GM18870 (cell line): Measurements from ENCODE around the gene DAAM1.

Experiments
- ATAC-seq: cut with Tn5 transposase; IDR thresholded peaks from one replicate; pipeline ENCODE4 v1.9.1; 2021; ENCODE audit warnings: moderate library complexity; ENCODE audit not compliant: unreplicated experiment

The DAAM1 gene

DNA sequence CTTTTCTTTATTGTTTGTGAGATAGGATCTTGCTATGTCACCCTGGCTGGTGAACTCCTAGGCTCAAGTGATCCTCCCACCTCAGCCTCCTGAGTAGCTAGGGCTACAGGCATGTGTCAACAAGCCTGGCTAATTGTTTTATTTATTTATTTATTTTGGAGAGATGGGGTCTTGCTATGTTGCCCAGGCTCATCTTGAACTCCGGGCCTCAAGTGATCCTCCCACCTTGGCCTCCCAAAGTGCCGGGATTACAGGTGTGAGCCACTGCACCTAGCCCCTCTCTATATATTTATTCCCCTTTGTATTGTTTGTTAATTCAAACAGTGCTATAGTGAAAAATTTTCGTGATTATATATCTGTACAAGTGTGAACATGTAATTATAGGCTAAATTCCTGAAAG lies 123.3 kb downstream of the DAAM1 start:
- no peak for ATAC-seq

DNA sequence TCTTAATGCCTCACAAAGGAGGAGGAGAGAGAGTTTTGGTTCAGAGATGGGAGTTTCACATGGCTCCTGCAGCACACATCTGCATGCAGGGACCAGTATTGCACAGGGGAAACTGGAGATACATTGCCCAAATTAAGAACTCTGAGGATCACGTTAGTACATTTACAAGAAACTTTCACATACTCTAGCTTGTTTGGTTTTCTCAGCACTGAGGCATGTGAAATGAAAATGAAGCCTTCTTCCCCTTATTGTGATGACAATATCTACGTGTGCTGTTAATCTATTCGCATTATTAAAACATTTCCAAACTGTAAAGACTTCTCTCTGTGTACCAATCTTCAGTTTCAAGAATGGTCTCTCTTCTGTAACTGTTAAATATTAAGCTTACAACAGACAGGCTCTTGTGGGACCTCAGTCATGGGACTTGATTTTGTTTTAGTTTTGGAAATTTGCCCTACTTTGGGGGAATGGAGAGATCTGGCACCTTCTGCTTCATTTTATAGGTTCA lies 124.7 kb downstream of the DAAM1 start:
- ATAC-seq: peak; percentile 63

DNA sequence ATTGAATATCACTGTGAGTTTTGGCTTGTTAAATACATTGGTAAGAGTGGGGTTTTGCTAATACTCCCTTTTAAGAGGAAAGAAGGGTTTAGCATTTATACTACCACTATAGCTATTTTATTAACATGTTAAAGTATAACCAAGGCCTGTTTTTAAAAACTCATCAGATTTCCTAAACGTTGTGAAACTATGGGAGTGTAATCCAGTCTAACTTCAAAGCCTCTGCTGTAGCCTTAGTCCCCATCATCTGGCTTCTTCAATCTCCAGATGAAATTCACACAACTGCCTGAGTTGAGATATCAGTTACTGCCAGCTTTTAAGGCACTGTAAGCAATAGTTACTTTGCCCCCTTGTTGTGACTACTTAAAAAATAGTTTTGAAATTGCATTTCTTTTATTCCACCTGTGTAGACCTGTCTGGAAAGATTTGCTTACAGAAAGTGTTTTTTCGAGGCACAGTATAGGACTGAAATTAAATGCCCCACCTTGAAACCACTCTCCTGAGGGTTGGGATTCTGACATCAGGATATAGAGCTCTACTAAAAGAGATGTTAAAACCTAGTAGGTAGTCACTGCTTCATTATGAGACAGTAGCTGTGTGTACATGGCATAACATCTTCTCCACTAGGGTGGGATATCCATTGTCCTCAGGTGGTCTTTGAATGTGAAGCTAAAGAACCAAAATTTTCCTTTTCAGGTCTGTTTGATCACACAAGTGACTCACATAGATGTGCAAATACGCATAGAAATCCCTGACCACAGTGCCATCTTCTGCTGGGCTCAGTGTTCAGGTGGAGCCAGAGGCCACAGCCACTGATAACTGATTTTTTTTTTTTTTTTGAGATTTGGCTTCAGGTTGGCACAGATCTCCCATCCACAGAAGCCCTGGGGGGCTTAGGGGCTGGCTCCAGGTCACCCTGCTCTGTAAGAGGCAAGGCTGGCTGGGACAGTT lies 125.5 kb downstream of the DAAM1 start:
- ATAC-seq: no peak

DNA sequence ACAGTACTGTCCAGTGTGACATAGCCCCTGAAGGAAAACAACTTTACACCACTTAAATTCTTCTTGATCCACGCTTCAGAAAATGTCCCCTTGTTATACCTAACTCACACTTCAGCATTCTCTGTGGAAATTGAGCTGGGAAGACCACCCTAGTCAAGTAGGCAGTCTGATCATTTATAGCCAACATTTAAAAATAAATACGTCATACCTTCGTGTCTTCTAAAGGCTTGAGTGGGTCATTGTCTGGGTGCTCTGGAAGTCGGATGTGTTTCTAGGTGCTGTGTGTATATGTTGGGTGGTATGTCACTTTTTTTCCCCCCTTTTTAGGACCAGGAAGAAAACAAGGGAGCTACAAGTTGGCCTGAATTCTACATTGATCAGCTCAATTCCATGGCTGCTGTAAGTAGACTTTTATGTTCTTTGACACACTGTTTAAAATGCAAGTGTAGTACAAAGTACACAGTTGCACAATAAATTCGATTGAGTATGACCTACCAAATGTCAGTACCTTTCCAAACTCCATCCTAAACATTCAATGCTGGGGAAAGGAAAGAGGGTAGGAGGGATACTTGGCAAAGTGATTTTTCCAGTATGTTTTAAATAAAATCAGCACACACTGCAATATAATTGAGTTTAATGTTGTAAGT lies 126.6 kb downstream of the DAAM1 start:
- no peak for ATAC-seq

DNA sequence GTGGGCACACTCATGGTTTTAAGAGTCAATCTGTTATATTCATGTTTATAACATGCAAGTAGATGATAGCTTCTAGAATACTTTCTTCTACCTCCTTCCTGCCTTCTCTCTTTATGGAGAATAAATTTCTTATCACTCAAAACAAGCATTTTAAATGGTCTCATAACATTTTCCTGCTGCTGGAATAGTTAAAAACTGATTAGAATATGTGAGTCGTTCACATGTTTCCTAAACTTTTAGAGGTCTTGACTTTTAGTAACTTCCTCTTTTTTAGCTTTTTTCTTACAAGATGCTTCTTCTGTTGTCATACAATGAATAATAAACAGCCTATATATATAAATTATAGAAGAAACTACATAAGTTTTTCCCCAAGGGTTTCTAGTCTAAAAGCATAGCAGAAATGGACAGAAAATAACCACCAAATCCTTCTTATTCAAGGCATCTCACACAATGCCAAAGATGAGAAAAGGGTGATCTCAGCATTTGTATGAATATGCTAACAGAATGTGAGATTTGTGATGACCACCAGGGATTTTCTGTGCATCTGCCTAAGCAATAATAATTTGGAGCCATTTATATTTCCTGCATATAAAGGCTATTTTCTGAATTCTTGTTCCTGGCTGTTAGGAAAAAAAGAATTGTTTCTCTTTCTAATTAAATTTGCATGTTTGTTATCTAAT lies 127.8 kb downstream of the DAAM1 start:
- no peak for ATAC-seq

DNA sequence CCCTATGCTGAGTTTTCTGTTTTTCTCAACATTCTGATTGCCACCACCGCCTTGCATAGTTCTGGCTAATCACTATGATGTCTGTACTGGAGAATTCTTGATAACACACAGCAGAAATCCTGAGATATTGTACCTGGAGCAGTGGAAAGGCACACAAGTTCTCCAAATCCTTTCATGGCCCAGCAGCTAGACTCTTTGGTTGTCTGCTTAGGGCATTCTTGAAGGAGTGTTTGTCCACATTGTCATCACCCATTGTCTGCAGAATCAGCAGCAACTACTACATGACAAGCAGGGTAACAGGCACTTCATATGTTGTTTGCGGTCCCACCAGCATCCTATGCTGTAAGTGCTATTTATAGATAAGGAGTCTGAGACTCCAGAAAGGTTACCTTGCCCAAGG lies 128.9 kb downstream of the DAAM1 start:
- ATAC-seq: no peak

DNA sequence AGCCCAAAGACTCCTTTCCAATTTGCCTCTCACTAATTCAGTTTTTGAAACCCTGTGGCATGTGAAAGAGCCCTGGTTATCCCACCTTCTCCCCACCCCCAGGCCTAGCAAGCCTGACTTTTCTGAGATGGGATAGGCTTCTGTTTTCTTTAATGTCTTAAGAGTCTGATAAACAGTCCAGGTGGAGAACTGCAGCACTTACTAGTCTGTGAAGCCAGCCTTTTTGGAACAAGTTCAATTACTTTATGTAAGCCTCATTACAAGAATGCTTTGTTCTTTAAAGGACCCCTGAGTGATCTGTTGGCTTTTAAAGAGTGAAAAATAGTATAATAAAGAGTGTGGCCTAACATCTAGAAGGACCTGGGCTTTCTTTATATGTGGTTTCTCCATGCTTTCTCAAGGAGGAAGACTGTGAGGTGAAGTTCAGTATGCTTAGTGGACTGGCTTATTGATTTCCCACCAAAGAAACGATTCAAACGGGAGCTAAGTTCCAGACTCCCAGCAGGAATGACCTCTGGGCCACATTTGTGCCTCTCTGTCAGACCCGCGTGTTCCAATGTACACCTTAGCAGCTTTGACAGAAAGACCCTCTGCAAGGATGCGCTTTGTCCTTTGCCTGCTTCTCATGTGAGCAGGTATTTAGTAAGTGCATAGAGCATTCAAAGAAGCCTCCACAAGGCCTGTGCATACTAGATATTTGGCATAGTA lies 129.5 kb downstream of the DAAM1 start:
- ATAC-seq: no peak

DNA sequence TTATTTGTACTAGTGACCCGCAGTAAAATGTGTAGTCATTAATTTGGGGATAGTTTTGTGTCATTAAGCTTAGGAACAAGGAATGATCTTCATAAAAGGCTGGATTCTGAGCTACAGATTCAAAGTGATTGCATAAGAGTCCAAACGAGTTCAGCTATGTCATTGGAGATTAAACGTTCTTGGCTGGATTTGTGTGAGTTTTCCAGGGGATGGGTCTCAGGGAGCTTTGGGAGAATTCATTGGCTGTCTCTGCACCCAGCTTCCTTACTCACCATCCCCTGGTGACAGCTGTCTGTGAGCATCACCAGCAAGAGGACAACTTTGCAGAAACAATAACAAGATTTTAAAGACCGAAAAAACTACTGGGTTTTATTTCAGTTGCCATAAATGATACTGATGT lies 130.4 kb downstream of the DAAM1 start:
- no peak for ATAC-seq

DNA sequence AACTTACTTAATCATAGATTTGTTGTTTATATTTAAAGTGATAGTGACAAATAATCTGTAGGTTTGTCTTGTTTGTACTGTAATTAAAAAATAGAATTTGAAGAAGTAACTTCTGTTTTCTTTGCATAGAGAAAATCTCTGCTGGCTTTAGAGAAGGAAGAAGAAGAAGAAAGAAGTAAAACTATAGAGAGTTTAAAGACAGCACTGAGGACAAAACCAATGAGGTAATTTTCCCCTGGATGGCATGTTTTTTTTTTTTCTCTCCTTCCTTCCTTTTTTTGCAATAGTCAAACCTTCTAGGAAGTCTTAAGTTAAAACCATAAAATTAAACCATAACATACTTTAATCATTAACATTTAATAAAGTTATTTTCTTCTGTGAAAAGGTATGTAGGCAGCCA lies 131.9 kb downstream of the DAAM1 start:
- no peak for ATAC-seq

DNA sequence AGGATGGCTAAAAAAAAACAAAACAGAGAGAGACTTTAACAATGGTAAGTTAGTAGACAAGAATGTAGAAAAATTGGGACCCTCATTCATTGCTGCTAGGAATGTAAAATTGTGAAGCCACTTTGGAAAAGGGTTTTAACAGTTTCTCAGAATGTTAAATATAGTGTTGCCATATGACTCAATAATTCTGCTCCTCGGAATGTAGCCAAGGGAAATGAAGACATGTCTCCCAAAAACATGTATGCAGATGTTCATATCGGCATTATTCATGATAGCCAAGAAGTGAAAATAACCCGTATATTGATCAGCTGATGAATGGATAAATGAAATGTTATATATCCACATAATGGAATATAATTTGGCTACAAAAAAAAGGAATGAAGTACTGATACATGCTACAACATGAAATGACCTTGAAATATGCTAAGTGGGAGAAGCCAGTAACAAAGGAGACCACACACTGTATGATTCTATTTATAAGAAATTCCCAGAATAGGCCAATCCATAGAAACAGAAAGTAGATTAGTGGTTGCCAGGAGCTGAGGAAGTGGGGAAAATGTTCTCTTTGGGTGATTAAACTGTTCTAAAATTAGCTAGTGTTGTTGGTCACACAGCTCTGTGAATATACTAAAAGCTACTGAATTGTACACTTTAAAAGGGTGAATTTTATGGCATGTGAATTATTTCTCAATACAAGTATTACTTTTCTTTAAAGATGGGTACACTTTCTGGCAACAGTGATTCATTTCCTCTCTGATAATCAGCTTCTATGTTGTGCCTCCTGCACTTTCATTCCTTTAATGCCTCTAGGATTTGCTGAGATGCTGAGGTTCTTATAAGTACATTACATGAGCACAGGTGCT lies 132.5 kb downstream of the DAAM1 start:
- no peak for ATAC-seq

DNA sequence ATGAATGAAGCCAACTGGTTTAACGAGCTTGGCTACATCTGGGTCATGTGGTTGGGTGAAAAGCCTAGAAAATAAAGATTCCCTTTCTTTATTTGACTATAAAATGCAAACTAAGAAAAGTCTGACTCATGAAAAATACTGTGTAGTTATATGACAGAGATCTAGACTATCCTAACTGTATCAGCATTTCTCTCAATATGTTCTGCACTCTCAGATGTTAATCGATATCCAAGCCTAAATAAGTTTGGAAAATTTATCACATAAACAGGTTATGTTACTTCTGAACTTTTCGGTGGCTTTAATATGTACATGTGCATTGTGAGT lies 133.1 kb downstream of the DAAM1 start:
- no peak for ATAC-seq

DNA sequence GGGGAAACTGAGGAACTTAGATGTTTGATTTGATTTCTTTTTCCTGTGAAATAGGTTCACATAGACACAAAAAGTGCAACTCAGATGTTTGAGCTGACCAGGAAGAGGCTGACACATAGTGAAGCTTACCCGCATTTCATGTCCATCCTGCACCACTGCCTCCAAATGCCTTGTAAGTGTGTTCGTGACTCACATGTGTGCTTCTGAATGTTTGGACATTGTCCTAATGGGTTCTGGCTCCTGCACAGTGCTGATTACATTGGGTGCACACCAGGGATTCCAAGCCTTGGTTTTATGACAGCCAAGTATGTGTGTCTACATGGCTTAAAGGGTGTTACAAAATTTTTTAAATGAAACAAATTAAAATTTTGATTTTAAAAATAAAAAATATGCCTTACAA lies 137.4 kb downstream of the DAAM1 start:
- no peak for ATAC-seq

DNA sequence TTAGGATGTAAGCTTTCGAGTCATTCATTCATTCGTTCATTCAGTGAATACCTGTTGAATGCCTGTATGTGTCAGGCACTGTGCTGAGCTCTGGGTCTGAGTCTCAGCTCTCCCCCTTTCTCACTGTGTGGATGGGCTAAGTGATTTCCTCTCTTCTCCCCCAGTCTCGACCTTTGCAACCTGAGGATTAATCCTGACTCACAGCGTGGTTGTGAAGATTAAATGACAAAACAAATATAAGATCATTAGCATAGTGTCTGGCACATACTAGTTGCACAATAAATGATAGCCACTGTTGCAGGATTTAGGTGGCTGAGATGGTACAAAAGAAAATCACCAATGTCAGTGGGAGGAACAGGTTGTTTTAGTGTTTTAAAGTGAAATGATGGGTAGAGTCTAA lies 140.0 kb downstream of the DAAM1 start:
- ATAC-seq: no peak

DNA sequence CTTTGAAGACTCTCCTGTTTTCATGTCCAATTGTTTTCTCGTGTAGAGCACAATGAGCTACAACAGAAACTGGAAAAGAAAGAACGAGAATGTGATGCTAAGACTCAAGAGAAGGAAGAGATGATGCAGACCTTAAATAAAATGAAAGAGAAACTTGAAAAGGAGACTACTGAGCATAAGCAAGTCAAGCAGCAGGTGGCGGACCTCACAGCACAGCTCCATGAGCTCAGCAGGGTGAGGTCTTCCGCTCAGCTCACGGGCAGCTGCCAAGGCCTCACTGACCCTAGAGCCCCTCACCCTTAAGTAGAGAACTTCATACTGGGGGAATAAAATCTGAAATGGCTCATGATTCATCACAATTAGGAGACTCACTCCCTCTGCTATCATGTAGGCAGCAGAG lies 142.0 kb downstream of the DAAM1 start:
- no peak for ATAC-seq

DNA sequence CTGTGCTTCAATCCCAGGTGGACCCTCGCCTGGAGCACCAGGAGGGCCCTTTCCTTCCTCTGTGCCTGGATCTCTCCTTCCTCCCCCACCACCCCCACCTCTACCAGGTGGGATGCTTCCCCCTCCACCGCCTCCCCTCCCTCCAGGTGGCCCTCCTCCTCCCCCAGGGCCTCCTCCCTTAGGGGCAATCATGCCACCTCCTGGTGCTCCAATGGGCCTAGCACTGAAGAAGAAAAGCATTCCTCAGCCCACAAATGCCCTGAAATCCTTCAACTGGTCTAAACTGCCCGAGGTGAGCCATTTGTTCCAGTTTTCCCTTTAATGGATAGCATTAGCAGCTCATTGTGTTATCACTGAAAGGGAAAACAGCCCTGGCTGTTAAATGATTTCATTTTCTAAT lies 142.8 kb downstream of the DAAM1 start:
- ATAC-seq: no peak

DNA sequence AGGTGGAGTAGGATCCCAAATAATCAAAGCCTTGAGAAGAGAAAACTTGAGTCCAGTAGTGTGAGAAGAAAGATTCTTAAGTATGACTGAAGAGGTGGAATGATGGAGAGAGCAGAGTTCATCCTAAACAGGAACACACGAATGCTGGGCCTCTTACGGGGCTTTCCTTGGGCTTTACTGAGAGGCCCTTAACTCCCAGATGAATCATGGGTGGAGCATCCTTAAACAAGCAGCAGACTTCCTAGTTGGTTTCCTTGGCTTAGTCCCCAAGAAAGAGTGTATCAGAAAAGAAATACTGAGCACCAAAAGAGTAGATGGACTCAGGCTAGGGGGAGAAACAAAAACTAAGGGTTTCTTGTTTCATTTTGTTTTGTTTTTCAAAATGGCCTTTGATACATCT lies 144.3 kb downstream of the DAAM1 start:
- no peak for ATAC-seq

DNA sequence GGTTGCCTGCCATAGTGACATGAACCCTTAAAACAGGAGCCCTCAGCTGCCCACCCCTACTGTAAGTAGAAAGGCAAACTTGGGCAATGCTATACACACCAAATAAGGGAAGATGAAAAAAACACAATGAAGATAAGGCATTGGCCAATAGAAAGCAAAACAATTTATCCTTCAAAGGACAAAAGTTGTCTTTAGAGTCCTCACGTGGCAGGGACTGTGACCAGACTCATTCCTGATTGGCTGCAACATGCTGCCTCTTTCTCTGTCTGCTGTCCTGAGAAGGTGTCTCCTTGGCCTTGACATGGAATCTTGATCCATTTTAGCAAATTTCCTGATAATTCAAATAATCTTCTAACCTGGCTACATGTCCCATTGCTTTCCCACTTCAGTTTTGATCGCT lies 144.8 kb downstream of the DAAM1 start:
- ATAC-seq: no peak

DNA sequence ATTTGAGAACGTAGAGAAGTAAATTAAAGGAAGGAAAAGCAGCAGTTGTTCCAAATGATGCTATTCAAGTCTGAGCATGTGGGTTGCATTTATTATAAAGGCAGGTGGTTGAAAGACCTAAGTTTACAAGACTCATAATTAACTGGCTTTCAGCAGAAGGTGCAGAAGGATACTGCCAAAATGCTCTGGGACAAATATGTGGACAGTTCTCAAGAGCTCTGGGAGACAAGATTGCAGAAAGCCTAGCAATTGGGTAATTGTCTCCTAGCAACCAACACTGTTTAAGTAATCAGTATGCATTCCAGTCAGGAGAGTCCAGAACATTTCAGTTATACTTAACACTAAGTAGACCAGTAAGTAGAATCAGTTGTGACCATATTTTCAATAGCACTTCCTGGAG lies 145.2 kb downstream of the DAAM1 start:
- ATAC-seq: no peak

DNA sequence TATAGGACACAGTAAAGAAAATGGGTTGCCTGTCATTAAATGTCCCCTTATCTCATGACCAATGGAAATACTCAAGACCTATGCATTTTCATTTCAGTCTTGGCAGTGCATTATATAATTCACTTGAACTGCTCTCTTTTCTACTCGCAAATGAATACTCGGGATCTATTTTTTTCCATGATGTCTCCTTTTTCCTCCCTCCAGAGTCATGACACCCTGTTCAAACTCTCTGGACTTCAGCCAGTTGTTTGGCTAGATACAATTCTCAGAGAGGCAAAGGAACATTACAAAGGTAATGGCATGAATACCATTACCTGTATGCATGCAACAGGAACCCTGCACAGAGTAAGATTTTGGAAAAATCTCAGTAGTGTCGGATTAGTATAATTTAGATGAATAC lies 145.8 kb downstream of the DAAM1 start:
- ATAC-seq: no peak

DNA sequence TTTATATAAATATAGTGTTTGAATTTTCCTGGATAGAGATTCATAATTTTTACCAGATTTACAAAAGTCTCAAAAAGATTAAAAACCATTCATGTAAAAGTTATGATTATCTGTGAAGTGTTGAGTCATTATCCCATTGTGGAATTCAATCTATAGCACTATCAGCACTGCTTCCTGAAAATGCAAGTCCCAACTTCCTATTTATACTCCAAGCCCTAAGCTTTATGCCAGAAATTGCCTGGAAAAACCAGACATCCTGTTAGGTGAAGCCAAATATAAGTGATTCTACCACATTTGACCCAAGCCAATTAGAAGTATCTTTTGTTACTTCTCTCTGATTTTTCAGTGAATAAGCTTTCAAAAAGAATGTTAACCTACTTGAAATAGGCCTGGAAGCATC lies 147.6 kb downstream of the DAAM1 start:
- ATAC-seq: no peak
